GM13976 (cell line): ENCODE measurements around the gene OAS3.

Experiments used
- DNase-seq: peaks from one replicate; pipeline ENCODE4 v3.0.0; 2012; ENCODE audit warnings: low spot score
- in situ Hi-C: fragments of 300-500 bp; cut with MboI; formaldehyde crosslinking; loops from one replicate; pipeline ENCODE4 v1.12.0; 2022; ENCODE audit warnings: low sequenced_read_pairs, mixed read lengths, inconsistent platforms; ENCODE audit not compliant: unreplicated experiment
- TF ChIP-seq, protein P1 (sequence below): IDR thresholded peaks from 2 replicates; pipeline ENCODE4 v1.5.1; 2012; ENCODE audit warnings: borderline replicate concordance, mild to moderate bottlenecking; ENCODE audit not compliant: insufficient read depth; ENCODE audit errors: extremely low read depth, missing control alignments, control extremely low read depth

OAS3 gene

DNA sequence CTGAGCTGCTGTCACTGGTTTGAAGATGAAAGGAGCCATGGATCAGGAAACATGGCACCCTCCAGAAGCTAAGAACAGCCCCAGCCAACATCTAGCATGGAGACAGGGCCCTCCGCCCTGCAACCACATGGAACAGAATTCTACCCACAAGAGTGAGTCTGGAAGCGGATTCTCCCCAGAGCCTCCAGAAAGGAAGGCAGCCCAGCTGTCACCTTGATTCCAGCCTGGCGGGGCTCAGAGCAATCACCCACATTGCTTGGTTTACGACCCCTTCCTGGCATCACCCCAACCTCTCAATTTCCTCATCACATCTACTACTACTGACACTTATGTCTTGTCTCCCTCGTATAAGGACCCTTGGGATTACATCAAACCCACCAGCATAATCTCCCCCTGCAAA is 78.5 kb downstream of the OAS3 start:
- DNase-seq, result no peak
- in situ Hi-C loops, result no loop called here

DNA sequence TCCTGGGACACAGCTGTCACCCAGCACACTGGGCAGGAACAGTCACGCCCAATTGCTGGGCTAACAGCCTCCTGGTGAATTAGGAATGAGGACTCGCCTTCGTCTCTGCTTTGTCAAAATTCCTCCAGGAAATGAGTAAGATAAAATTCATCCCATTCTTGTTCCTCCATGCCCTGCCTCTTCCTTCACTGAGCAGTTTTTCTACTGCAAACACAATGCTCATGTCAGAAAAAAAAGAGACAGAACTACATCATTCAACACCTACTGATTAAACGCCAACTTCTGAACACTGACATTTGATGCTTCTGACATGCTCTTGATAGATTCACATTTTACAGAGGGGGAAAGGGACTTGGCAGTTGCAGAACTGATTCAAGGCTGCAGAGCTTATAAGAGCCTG is 80.8 kb downstream of the OAS3 start:
- TF ChIP-seq, protein P1, sequence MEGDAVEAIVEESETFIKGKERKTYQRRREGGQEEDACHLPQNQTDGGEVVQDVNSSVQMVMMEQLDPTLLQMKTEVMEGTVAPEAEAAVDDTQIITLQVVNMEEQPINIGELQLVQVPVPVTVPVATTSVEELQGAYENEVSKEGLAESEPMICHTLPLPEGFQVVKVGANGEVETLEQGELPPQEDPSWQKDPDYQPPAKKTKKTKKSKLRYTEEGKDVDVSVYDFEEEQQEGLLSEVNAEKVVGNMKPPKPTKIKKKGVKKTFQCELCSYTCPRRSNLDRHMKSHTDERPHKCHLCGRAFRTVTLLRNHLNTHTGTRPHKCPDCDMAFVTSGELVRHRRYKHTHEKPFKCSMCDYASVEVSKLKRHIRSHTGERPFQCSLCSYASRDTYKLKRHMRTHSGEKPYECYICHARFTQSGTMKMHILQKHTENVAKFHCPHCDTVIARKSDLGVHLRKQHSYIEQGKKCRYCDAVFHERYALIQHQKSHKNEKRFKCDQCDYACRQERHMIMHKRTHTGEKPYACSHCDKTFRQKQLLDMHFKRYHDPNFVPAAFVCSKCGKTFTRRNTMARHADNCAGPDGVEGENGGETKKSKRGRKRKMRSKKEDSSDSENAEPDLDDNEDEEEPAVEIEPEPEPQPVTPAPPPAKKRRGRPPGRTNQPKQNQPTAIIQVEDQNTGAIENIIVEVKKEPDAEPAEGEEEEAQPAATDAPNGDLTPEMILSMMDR, result no peak
- in situ Hi-C loops, result no loop called here
- DNase-seq, result no peak

More for the DNA sequence above, 78.5 kb downstream of the OAS3 start:
- TF ChIP-seq, protein P1, result no peak

DNA sequence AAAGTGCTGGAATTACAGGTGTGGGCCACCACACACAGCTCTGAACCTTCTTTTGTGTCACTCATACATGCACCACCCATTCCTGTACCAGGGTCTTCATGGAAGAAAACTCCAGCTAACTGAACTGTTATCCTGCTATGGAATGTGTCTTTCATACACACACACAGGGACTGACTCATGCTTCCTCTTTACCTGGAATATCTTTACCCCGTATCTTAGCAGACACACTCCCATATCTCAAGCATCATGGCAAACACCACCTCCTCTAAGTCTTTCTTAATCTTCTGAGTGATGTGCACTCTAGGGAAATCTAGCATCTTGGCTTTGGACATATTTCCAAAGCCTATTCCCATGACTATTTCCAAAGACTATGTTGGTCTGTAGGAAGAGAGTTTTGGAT is 83.2 kb downstream of the OAS3 start:
- no peak for DNase-seq

More for the DNA sequence above, 83.2 kb downstream of the OAS3 start:
- TF ChIP-seq, protein P1, result no peak
- in situ Hi-C loops, result no loop called here
